Activated CD4-positive, alpha-beta memory T cell treated with anti-CD3 and anti-CD28 coated beads for 36 hours (primary cell): Measurements from ENCODE around the gene AGT. TPM values are rescaled to one million over a fixed set of nuclear protein-coding genes. Genes with fewer than 3 reads are reported as not detected.
"Not testable (repeated sequence)": the region's sequence is repeated elsewhere in the genome, so short reads cannot be mapped to it uniquely, and the experiment has no call there.

ENCODE experiments used
- CTCF ChIA-PET: fragments of 350-600 bp; sonication (Branson Sonifier 250); formaldehyde crosslinking; loops from one replicate; lab custom pipeline; 2021; ENCODE audit warnings: antibody characterized with exemption, inconsistent platforms; lab: Charles Lee
- POLR2A ChIA-PET: fragments of 350-600 bp; sonication (Branson Sonifier 250); formaldehyde crosslinking; loops from one replicate; lab custom pipeline; 2021; ENCODE audit warnings: antibody characterized with exemption; lab: Charles Lee
- DNase-seq: peaks from one replicate; pipeline ENCODE4 v3.0.0-alpha.2; 2020
- H3K27ac Mint-ChIP-seq: one replicate; pipeline ENCODE4 v1.8.0; 2021; ENCODE audit warnings: mixed read lengths
- H3K27me3 Mint-ChIP-seq: one replicate; pipeline ENCODE4 v1.8.0; 2021; ENCODE audit warnings: mixed read lengths
- H3K36me3 Mint-ChIP-seq: one replicate; pipeline ENCODE4 v1.8.0; 2021; ENCODE audit warnings: mixed read lengths
- H3K4me1 Mint-ChIP-seq: one replicate; pipeline ENCODE4 v1.8.0; 2021; ENCODE audit warnings: low read depth, mixed read lengths
- H3K4me3 Mint-ChIP-seq: one replicate; pipeline ENCODE4 v1.8.0; 2021; ENCODE audit warnings: mild to moderate bottlenecking, mixed read lengths
- H3K9me3 Mint-ChIP-seq: one replicate; pipeline ENCODE4 v1.8.0; 2021; ENCODE audit warnings: mixed read lengths
- intact Hi-C: fragments of 100-400 bp; cut with micrococcal nuclease; formaldehyde crosslinking; loops from one replicate; pipeline ENCODE4 v1.15.1; 2023
- total RNA-seq, 2 experiments: library from RNA; stranded (reverse); gene quantifications; one replicate each; pipeline ENCODE4 v1.2.3, GENCODE V29; 2021

Gene AGT
- total RNA-seq, 2 experiments from 2014 or later, result not detected

DNA sequence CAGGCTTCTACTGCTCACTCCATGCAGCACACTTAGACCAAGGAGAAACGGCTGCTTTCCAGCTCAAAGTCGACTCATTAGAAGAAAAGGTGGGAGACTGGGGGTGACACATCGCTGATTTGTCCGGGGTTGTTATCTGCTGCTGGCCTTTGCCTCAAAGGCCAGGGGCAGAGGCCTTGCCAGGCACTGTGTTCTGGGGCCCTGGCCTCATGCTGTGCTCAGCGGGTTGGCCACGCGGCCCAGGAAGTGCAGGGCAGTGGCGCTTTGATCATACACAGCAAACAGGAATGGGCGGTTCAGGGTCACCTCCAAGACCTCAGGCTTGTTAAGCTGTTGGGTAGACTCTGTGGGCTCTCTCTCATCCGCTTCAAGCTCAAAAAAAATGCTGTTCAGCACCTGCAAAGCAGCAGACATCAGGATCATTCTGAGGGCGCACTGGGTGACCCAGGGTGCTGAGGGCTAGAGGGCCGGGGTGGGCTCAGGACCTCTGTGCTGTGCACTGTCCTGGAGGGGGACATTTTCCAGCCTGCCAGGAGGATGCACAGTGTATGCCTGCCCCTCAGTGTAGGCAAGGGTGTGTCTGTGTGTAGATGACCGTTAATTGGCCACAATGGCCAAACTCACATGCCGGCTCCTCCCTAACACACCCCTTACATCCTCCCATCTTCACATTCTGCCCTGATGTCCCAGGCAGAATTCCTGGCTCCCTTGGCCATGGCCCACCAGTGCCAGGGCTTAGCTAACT is 10.8 kb downstream of the AGT start:
- intact Hi-C loops, result no loop called here
- CTCF ChIA-PET, result no interaction called here
- Mint-ChIP-seq H3K9me3 (no peaks in the 10 kb centered on the region), H3K36me3 (no peaks in the 10 kb centered on the region), H3K27ac (no peak overlapping the region), H3K4me1 (no peaks in the 10 kb centered on the region), H3K27me3 (peaks cover 2% of the 10 kb centered on the region), H3K4me3 (no peak overlapping the region)
- POLR2A ChIA-PET, result no interaction called here
- no peak for DNase-seq

DNA sequence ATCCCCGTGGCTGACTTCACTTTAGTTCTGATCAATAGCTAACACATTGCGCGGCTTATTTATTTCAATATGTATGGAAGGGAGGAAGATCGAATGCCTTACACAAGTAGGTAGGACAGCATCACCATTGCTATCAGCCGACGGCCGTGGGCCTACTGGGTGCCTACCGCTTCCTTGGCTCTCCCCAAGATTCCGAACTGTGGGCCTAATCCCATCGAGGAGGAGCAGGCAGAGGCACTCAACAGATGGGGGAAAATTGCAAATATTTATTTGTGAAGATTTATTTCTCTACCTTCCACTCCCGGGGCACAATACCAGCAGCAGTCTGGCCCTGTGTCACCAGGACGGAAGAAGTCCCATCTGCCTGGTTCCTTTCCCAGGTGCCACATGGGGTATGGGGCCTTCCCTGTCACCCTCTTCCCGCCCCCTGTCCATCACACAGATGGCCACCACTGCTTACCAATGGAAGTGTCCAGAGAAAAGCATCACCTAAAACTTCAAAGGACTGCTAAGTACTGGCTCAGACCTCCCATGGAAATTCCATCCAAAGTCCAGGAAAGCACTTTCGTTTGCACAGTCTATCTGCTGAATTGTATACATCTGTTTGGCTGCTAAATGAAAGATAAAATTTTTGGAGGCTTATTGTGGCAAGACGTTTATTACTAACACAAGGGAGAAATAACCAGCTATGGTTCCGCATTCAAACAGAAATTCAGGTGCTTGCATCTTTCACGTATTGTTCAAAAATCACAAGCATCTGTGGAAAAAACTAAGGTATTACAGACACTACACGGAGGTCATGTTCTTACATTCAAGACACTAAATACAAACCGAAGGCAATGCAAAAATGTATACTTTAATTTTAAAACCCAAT is 11.8 kb downstream of the AGT start:
- Mint-ChIP-seq H3K4me3 (no peak overlapping the region), H3K36me3 (no peaks in the 10 kb centered on the region), H3K4me1 (no peaks in the 10 kb centered on the region), H3K27me3 (no peaks in the 10 kb centered on the region), H3K9me3 (no peaks in the 10 kb centered on the region), H3K27ac (no peak overlapping the region)
- ChIA-PET CTCF (no interaction called here), POLR2A (no interaction called here)
- intact Hi-C loops, result no loop called here
- no peak for DNase-seq

DNA sequence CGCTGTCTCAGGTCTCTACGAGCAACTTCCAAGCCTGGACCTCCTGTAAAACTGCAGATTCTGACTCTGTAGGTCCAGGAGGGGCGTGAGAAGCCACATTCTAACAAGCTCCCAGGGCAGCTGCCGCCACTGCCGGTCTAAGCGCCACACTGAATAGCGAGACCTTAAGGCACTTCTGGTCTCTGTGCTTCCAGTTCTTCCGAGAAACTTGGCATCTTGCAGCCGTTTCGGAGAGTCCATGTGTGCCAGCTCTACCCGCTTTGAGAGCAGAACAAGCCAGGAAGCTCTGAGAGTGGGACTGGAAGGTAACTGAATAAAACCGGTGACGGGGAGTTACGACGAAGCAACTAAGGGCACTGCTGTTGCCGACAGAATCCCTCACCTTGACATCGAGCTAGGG is 12.5 kb downstream of the AGT start:
- DNase-seq, result no peak
- Mint-ChIP-seq H3K27ac (no peak overlapping the region), H3K36me3 (no peaks in the 10 kb centered on the region), H3K4me3 (no peak overlapping the region), H3K4me1 (no peaks in the 10 kb centered on the region), H3K27me3 (no peaks in the 10 kb centered on the region), H3K9me3 (no peaks in the 10 kb centered on the region)
- ChIA-PET POLR2A (no interaction called here), CTCF (no interaction called here)
- intact Hi-C loops, result no loop called here

DNA sequence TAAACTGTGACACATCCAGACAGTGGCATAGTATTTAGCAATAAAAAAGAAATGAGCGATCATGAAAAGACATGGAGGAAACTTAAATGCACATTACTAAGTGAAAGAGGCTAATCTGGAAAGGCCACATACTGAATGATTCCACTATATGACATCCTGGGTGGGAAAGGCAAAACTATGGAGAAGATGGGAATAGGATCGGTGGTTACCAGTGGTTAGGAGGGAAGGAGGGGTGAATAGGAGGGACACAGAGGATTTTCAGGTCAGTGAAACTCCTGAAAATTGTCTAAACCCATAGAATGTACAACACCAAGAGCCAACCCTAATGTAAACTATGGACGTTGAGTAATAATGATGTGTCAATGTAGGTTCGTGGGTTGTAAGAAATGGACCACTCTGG is 13.8 kb downstream of the AGT start:
- ChIA-PET CTCF (no interaction called here), POLR2A (no interaction called here)
- no peak for DNase-seq
- no peaks in the 10 kb centered on the region for H3K36me3 Mint-ChIP-seq
- no peak overlapping the region for H3K4me3 Mint-ChIP-seq
- H3K4me1 Mint-ChIP-seq, result no peaks in the 10 kb centered on the region
- intact Hi-C loops, result no loop called here
- no peaks in the 10 kb centered on the region for H3K27me3 Mint-ChIP-seq
- H3K9me3 Mint-ChIP-seq, result no peaks in the 10 kb centered on the region
- H3K27ac Mint-ChIP-seq, result no peak overlapping the region

DNA sequence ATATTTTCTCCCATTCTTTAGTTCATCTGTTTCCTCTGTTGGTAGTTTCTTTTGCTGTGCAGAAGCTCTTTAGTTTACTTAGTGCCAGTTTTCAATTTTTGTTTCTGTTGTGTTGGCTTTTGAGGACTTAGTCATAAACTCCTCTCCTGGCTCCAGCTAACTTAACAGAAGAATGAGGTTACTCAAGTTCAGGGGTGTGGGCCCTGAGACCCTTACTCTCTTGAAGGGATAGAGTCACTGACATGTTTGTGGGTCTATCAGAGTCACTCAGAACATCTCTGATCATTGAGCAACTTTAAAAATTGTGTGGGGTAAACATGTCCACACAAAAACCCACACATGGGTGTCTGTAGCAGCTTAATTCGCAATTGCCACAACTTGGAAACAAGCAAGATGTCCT is 14.2 kb downstream of the AGT start:
- H3K27me3 Mint-ChIP-seq, result no peaks in the 10 kb centered on the region
- no peaks in the 10 kb centered on the region for H3K4me1 Mint-ChIP-seq
- H3K9me3 Mint-ChIP-seq, result no peaks in the 10 kb centered on the region
- H3K27ac Mint-ChIP-seq, result no peak overlapping the region
- no peak overlapping the region for H3K4me3 Mint-ChIP-seq
- intact Hi-C loops, result no loop called here
- no peaks in the 10 kb centered on the region for H3K36me3 Mint-ChIP-seq
- CTCF ChIA-PET, result no interaction called here
- POLR2A ChIA-PET, result no interaction called here
- no peak for DNase-seq

DNA sequence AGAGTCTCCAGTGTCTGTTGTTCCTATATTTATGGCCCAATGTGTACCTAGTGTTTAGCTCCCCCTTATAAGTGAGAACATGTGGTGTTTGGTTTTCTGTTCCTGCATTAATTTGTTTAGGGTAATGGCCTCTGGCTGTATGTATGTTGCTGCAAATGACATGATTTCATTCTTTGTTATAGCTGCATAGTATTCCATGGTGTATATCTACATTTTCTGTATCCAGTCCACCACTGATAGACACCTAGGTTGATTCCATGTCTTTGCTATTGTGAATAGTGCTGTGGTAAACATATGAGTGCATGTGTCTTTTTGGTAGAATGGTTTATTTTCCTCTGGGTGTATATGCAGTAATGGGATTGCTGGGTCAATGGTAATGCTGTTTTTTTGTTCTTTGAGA is 15.0 kb downstream of the AGT start:
- H3K27ac Mint-ChIP-seq, DNase-seq, H3K9me3 Mint-ChIP-seq, POLR2A ChIA-PET, H3K27me3 Mint-ChIP-seq, H3K4me3 Mint-ChIP-seq, intact Hi-C loops, CTCF ChIA-PET, H3K4me1 Mint-ChIP-seq, H3K36me3 Mint-ChIP-seq: not testable (repeated sequence)

DNA sequence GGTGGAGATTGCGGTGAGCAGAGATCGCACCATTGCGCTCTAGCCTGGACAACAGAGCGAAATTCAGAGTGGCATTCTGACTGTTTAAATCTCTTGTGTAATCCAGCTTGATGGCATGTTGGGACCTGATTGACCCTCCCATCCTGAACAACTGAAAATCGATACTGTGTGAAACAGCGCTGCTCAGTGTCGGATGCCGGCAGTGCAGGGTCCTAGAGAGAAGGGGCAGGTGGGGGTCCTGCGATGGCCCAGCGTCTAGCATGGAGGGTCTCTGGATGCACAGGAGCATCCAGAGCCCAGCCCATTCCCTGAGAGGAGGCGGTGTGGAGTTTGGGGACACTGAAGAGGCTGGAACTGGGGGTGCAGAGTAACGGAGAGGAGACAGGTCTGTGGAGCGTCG is 15.8 kb downstream of the AGT start:
- intact Hi-C loops, result no loop called here
- Mint-ChIP-seq H3K27me3 (no peaks in the 10 kb centered on the region), H3K27ac (no peak overlapping the region), H3K9me3 (no peaks in the 10 kb centered on the region), H3K4me1 (no peaks in the 10 kb centered on the region), H3K4me3 (no peak overlapping the region), H3K36me3 (peaks cover 6% of the 10 kb centered on the region)
- no peak for DNase-seq
- POLR2A ChIA-PET, result no interaction called here
- CTCF ChIA-PET, result no interaction called here

DNA sequence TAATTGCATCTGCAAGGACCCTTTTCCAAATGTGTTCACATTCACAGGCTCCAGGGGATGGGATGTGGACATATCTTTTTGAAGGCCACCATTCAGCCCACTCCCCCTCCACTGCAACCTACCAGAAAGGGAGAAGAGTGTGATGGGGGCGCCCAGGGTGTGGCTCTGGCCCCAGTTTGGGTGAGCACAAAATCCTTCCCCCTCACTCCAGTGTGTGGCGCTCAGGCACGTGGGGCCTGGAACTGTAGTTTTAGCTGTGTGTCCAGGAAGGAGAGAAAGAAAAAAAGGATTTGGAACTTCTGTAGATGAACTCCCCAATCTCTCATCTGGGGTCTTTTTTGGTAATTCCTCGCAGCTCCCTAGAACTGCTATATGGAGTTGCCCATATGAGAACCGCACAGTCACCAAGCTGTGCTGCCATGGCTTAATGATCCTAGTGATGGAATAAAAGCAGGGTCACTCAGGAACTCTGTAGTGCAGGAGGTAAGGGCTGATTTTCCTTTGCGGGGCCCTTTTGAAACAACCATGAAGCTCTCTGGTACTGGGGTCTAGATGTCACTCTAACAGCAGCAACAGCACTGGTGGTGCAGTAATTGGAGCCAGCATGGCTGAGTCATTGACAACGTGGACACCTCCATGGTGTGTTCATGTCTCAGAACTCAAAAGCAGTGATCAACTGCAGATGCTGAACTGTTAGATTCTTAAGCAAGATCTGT is 17.0 kb downstream of the AGT start:
- Mint-ChIP-seq H3K27ac (no peak overlapping the region), H3K4me1 (no peaks in the 10 kb centered on the region), H3K27me3 (no peaks in the 10 kb centered on the region), H3K36me3 (peaks cover 14% of the 10 kb centered on the region), H3K4me3 (no peak overlapping the region), H3K9me3 (no peaks in the 10 kb centered on the region)
- intact Hi-C loops, result no loop called here
- ChIA-PET CTCF (no interaction called here), POLR2A (no interaction called here)
- no peak for DNase-seq

DNA sequence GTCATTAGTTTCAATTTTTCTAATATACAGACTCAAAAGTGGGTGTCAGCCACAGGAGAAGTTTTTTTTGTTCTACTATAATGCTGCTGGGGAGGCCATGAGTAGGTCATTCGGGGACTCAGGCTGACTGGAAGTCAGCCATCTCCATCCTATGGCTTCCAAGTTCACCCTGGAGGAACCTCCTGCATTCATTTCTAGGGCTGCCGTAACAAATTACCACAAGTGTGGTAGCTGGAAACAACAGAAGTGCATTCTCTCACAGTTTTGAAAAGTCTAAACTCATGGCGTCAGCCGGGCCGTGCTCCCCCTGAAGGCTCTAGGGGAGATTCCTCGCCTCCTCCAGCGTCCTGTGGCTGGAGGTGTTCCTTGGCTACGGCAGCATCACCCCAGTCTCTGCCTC is 17.7 kb downstream of the AGT start:
- no peaks in the 10 kb centered on the region for H3K27me3 Mint-ChIP-seq
- DNase-seq, result no peak
- H3K4me1 Mint-ChIP-seq, result no peaks in the 10 kb centered on the region
- H3K4me3 Mint-ChIP-seq, result no peak overlapping the region
- ChIA-PET CTCF (no interaction called here), POLR2A (no interaction called here)
- intact Hi-C loops, result no loop called here
- H3K27ac Mint-ChIP-seq, result no peak overlapping the region
- peaks cover 20% of the 10 kb centered on the region for H3K36me3 Mint-ChIP-seq
- no peaks in the 10 kb centered on the region for H3K9me3 Mint-ChIP-seq

DNA sequence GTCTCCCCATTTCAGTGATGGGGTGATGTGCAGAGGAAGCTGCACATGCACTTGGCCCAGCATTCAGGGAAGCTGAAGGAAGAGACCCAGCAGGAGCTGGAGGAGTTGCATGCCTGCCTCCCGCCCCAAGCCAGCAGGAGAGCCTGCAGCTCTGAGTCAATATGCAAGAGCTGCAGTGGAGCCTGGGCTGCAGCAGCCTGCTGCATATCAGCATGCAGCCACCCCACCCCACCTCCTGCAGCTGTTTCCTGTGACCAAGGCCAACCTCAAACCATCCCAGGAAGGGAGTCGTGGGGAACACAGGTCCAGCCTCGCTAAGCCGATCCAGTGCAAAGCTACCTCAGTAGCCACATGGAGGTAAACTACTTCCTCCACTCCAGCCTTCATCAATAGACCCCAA is 18.9 kb downstream of the AGT start:
- Mint-ChIP-seq H3K4me1 (no peaks in the 10 kb centered on the region), H3K9me3 (no peaks in the 10 kb centered on the region), H3K36me3 (peaks cover 21% of the 10 kb centered on the region), H3K27ac (no peak overlapping the region), H3K27me3 (no peaks in the 10 kb centered on the region), H3K4me3 (no peak overlapping the region)
- intact Hi-C loops, result no loop called here
- ChIA-PET POLR2A (no interaction called here), CTCF (no interaction called here)
- DNase-seq, result no peak

DNA sequence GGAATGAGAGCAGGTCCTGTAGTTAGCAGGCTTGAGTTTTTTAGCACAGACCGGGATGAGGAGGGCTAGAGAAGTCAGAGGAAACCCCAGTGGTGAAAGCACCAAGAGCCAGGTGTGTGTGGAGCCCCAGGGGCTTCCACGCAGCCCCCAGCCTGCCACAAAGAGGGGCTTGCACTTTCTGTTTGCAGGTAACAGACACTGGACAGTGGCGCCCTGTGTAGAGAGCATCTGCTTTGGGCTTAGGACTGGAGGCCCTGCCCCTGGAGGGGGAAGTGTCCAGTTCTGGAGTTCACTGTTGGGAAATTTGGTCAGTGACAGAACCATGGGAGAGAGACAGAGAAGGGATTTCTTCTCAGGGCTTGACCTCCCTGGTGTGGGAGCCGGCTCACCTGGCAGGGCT is 19.5 kb downstream of the AGT start:
- H3K27ac Mint-ChIP-seq, result no peak overlapping the region
- intact Hi-C loops, result no loop called here
- H3K27me3 Mint-ChIP-seq, result no peaks in the 10 kb centered on the region

DNA sequence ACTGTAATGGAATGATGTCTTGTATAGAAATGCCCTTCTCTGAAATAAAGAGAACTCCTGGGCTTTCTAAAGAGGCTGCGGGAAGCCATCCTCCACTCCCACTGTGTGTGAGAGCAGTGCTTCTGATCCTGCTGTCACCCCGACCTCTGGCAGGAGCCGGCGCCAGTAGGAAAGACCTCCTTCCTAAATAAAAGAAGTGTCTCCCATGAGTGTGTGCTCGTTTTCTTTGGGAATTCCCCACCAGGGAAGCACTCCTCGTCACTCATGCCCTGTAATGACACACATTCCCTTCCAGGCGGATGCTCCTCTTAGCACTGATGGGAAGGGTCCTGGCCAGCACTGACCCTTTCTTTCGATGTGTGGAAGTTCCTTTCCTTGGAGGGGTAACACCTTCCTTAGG is 20.1 kb downstream of the AGT start:
- CTCF ChIA-PET, result no interaction called here
- POLR2A ChIA-PET, result no interaction called here
- Mint-ChIP-seq H3K27me3 (no peaks in the 10 kb centered on the region), H3K9me3 (no peaks in the 10 kb centered on the region), H3K4me3 (no peak overlapping the region), H3K4me1 (no peaks in the 10 kb centered on the region), H3K36me3 (peaks cover 25% of the 10 kb centered on the region), H3K27ac (no peak overlapping the region)
- no peak for DNase-seq
- intact Hi-C loops, result no loop called here

More for the DNA sequence above, 19.5 kb downstream of the AGT start:
- POLR2A ChIA-PET, result no interaction called here
- Mint-ChIP-seq H3K4me3 (no peak overlapping the region), H3K9me3 (no peaks in the 10 kb centered on the region), H3K36me3 (peaks cover 25% of the 10 kb centered on the region), H3K4me1 (no peaks in the 10 kb centered on the region)
- CTCF ChIA-PET, result no interaction called here
- no peak for DNase-seq
